K562 (cell line): ENCODE results near the gene NSUN3. TPM values are rescaled to one million over a fixed set of nuclear protein-coding genes. Genes with fewer than 3 reads are reported as not detected.

Experiments used
- ATAC-seq: fragments of 200-7000 bp; cut with Tn5 transposase; 3 replicates; pipeline ENCODE4 v1.9.1; 2020; ENCODE audit warnings: moderate library complexity
- BruUV-seq: library from RNA; stranded (reverse); fragments of 400-500 nt; replicated peaks from 2 replicates; lab custom pipeline; 2021; lab: Mats Ljungman, UMichigan
- CTCF ChIA-PET: fragments of 300-600 bp; formaldehyde crosslinking; extraction: SDS; loops from one replicate; lab custom pipeline; 2021; ENCODE audit warnings: low intra/inter-chr PET ratio; lab: Yijun Ruan, JAX
- POLR2A ChIA-PET: fragments of 300-600, 350-650 bp; sonication (Branson Sonifier 250); formaldehyde crosslinking; extraction: SDS; loops from one replicate; lab custom pipeline; 2021; ENCODE audit warnings: antibody characterized with exemption, inconsistent platforms; lab: Yijun Ruan, JAX
- DNase-seq, 4 experiments: peaks; one replicate each; pipeline versions ENCODE4 v3.0.0 to v3.0.0-alpha.2; 2011 to 2018; ENCODE audit warnings: low spot score in 3 of 4, mixed read lengths in 3 of 4; ENCODE audit errors: extremely low read depth in 1 of 4
- FAIRE-seq: peaks from 2 replicates; lab custom pipeline; 2011; peaks lifted over from hg19 to GRCh38; lab: Jason Lieb, UNC
- H2AFZ ChIP-seq: 2 replicates; pipeline ENCODE4 v1.6.0; 2011; ENCODE audit warnings: low read depth, low read length, control low read depth, inconsistent platforms
- H3K27ac ChIP-seq: fragments of 200-600 bp; 3 replicates; pipeline ENCODE4 v1.8.0; 2011; ENCODE audit warnings: low read depth, mild to moderate bottlenecking, control low read depth, inconsistent platforms, low read length, moderate library complexity, mixed read lengths; ENCODE audit errors: extremely low read depth
- H3K27me3 ChIP-seq, 2 experiments: fragments of 300-600 bp in 1 of 2; 2 replicates in 1 of 2; 3 replicates in 1 of 2; pipeline versions ENCODE4 v1.6.0 to v1.8.0; 2011; ENCODE audit warnings: inconsistent platforms in 2 of 2, low read length in 2 of 2, mild to moderate bottlenecking in 1 of 2, mixed read lengths in 1 of 2, moderate library complexity in 1 of 2; ENCODE audit not compliant: control insufficient read depth in 2 of 2, insufficient read depth in 2 of 2
- H3K36me3 ChIP-seq: fragments of 300-600 bp; 3 replicates; pipeline ENCODE4 v1.8.0; 2011; ENCODE audit warnings: mild to moderate bottlenecking, low read length, inconsistent platforms; ENCODE audit not compliant: control insufficient read depth, insufficient read depth
- H3K4me1 ChIP-seq, 2 experiments: fragments of 200-600 bp in 1 of 2; replicated peaks in 1 of 2; 2 replicates in 1 of 2; 3 replicates in 1 of 2; pipeline versions ENCODE4 v1.5.1 to v1.8.0; 2011; ENCODE audit warnings: inconsistent platforms in 2 of 2, low read length in 2 of 2, mild to moderate bottlenecking in 1 of 2, mixed read lengths in 1 of 2, moderate library complexity in 1 of 2; ENCODE audit not compliant: control insufficient read depth in 2 of 2, insufficient read depth in 2 of 2
- H3K4me2 ChIP-seq: 2 replicates; pipeline ENCODE4 v1.6.1; 2011; ENCODE audit warnings: low read length, control low read depth, inconsistent platforms, mixed read lengths; ENCODE audit not compliant: insufficient read depth
- H3K4me3 ChIP-seq: fragments of 200-600 bp; sonication (generic), shearing (Covaris generic); 2 replicates; pipeline ENCODE4 v1.5.1; 2016; ENCODE audit warnings: control low read depth, inconsistent platforms
- H3K79me2 ChIP-seq: fragments of 200-600 bp; 3 replicates; pipeline ENCODE4 v1.8.0; 2011; ENCODE audit warnings: low read length, inconsistent platforms; ENCODE audit not compliant: control insufficient read depth, insufficient read depth
- H3K9ac ChIP-seq, 2 experiments: 2 replicates each; pipeline versions ENCODE4 v1.6.0 to v1.6.1; 2011; ENCODE audit warnings: low read depth in 2 of 2, low read length in 2 of 2, control low read depth in 1 of 2, inconsistent platforms in 1 of 2, mild to moderate bottlenecking in 1 of 2, mixed read lengths in 1 of 2; ENCODE audit not compliant: insufficient read depth in 1 of 2
- H3K9me1 ChIP-seq: one replicate; pipeline ENCODE4 v1.6.0; 2011; ENCODE audit warnings: inconsistent platforms, mild to moderate bottlenecking, low read length, moderate library complexity; ENCODE audit not compliant: control insufficient read depth, insufficient read depth
- H3K9me3 ChIP-seq: replicated peaks from 2 replicates; pipeline ENCODE4 v1.5.1; 2011; ENCODE audit warnings: low read depth, low read length, inconsistent platforms; ENCODE audit not compliant: control insufficient read depth, insufficient read depth
- H4K20me1 ChIP-seq: replicated peaks from 2 replicates; pipeline ENCODE4 v1.6.1; 2011; ENCODE audit warnings: low read length, inconsistent platforms, mixed read lengths; ENCODE audit not compliant: control insufficient read depth, insufficient read depth
- CBX2 ChIP-seq: fragments of 200-600 bp; sonication (generic); IDR thresholded peaks from one replicate; pipeline ENCODE4 v1.6.1; 2012; ENCODE audit warnings: mild to moderate bottlenecking, low read length, inconsistent platforms; ENCODE audit not compliant: insufficient read depth, poor library complexity, severe bottlenecking
- GABPB2 ChIP-seq: fragments of 250-450 bp; sonication (Bioruptor Pico); conservative IDR thresholded peaks from 2 replicates; pipeline ENCODE4 v1.5.1; 2021; ENCODE audit warnings: mild to moderate bottlenecking
- ILK ChIP-seq: fragments of 450-650 bp; IDR thresholded peaks from 2 replicates; pipeline ENCODE4 v1.6.1; 2016; ENCODE audit warnings: missing genetic modification characterization, low read depth, mild to moderate bottlenecking, missing compliant biosample characterization, moderate library complexity, borderline replicate concordance
- RNF219 ChIP-seq: fragments of 250-450 bp; sonication (Bioruptor Pico); IDR thresholded peaks from 2 replicates; pipeline ENCODE4 v1.5.0; 2022; ENCODE audit warnings: mild to moderate bottlenecking
- ZBTB1 ChIP-seq: sonication (generic); formaldehyde crosslinking; IDR thresholded peaks from 2 replicates; pipeline ENCODE4 v1.8.1; 2023; ENCODE audit warnings: missing genetic modification reagents, low read depth, mild to moderate bottlenecking, borderline replicate concordance
- ZNF512 ChIP-seq: IDR thresholded peaks from 2 replicates; pipeline ENCODE4 v1.6.1; 2016; ENCODE audit warnings: missing genetic modification characterization, missing compliant biosample characterization
- in situ Hi-C: fragments of 300-500 bp; cut with MboI; formaldehyde crosslinking; loops from 4 replicates; pipeline ENCODE4 v1.15.0; 2018; ENCODE audit warnings: inconsistent platforms, mixed read lengths
- intact Hi-C: fragments of 100-400 bp; cut with micrococcal nuclease; formaldehyde crosslinking; loops from 2 replicates; pipeline ENCODE4 v1.14.2; 2022
- polyA plus RNA-seq, 8 experiments: library from polyadenylated mRNA; depleted of rRNA in 4 of 8; stranded (reverse) in 5 of 8; unstranded in 3 of 8; fragments of >200 nt; fragmentation: Nextera tagmentation in 2 of 8; fragmentation: Illumina TruSeq in 1 of 8; extraction: Ambion mirVana in 2 of 8; extraction: Trizol in 1 of 8; gene quantifications; 2 replicates each; pipeline versions ENCODE4 v1.2.1 to v1.2.3, GENCODE V29; 2011 to 2014; ENCODE audit warnings: inconsistent platforms in 1 of 8, missing spikeins in 1 of 8
- total RNA-seq, 7 experiments: library from RNA; depleted of rRNA in 6 of 7; stranded (reverse); fragments of >200 nt in 6 of 7; fragmentation: Illumina TruSeq in 2 of 7; extraction: Trizol in 2 of 7; gene quantifications; 2 replicates each; pipeline versions ENCODE4 v1.2.1 to v1.2.3, GENCODE V29; 2011 to 2021; ENCODE audit warnings: low replicate concordance in 1 of 7
- TF ChIP-seq, protein P1 (sequence below), 2 experiments: fragments of 450-650 bp; IDR thresholded peaks; 2 replicates each; pipeline ENCODE4 v1.6.1; 2016; ENCODE audit warnings: mild to moderate bottlenecking in 2 of 2, borderline replicate concordance in 1 of 2, low read depth in 1 of 2, moderate library complexity in 1 of 2

The NSUN3 gene
- total and polyA plus RNA-seq, 9 of the 15 experiments (the other 6 are each of a cell fraction or from before 2014, with no cell fraction given): 4.4 to 12.3 (median 7.6) TPM

DNA sequence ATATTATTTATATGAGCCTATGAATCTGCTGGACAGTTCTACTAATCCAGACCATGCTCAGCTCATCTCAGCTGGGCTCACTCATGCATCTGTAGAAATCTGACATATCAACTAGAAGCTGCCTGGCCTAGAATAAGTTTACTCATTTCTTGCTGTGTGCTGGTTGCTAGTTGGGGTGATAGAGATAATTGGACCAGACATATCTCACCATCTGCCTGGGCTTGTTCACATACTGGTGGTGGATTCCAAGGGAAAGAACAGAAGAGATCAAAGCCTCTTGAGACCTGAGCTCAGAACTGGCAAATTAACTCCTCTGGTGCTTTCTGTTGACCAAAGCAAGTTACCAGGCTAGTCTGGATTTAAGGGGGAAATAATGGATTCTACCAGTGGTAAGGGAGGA, 109.1 kb downstream of the NSUN3 start:
- no peak for TF ChIP-seq RNF219
- no peak for TF ChIP-seq ZBTB1 (CRISPR knock-in tag)
- TF ChIP-seq ZNF512 (tag): no peak
- TF ChIP-seq ILK (tag): no peak
- TF ChIP-seq CBX2: no peak
- TF ChIP-seq, protein P1, sequence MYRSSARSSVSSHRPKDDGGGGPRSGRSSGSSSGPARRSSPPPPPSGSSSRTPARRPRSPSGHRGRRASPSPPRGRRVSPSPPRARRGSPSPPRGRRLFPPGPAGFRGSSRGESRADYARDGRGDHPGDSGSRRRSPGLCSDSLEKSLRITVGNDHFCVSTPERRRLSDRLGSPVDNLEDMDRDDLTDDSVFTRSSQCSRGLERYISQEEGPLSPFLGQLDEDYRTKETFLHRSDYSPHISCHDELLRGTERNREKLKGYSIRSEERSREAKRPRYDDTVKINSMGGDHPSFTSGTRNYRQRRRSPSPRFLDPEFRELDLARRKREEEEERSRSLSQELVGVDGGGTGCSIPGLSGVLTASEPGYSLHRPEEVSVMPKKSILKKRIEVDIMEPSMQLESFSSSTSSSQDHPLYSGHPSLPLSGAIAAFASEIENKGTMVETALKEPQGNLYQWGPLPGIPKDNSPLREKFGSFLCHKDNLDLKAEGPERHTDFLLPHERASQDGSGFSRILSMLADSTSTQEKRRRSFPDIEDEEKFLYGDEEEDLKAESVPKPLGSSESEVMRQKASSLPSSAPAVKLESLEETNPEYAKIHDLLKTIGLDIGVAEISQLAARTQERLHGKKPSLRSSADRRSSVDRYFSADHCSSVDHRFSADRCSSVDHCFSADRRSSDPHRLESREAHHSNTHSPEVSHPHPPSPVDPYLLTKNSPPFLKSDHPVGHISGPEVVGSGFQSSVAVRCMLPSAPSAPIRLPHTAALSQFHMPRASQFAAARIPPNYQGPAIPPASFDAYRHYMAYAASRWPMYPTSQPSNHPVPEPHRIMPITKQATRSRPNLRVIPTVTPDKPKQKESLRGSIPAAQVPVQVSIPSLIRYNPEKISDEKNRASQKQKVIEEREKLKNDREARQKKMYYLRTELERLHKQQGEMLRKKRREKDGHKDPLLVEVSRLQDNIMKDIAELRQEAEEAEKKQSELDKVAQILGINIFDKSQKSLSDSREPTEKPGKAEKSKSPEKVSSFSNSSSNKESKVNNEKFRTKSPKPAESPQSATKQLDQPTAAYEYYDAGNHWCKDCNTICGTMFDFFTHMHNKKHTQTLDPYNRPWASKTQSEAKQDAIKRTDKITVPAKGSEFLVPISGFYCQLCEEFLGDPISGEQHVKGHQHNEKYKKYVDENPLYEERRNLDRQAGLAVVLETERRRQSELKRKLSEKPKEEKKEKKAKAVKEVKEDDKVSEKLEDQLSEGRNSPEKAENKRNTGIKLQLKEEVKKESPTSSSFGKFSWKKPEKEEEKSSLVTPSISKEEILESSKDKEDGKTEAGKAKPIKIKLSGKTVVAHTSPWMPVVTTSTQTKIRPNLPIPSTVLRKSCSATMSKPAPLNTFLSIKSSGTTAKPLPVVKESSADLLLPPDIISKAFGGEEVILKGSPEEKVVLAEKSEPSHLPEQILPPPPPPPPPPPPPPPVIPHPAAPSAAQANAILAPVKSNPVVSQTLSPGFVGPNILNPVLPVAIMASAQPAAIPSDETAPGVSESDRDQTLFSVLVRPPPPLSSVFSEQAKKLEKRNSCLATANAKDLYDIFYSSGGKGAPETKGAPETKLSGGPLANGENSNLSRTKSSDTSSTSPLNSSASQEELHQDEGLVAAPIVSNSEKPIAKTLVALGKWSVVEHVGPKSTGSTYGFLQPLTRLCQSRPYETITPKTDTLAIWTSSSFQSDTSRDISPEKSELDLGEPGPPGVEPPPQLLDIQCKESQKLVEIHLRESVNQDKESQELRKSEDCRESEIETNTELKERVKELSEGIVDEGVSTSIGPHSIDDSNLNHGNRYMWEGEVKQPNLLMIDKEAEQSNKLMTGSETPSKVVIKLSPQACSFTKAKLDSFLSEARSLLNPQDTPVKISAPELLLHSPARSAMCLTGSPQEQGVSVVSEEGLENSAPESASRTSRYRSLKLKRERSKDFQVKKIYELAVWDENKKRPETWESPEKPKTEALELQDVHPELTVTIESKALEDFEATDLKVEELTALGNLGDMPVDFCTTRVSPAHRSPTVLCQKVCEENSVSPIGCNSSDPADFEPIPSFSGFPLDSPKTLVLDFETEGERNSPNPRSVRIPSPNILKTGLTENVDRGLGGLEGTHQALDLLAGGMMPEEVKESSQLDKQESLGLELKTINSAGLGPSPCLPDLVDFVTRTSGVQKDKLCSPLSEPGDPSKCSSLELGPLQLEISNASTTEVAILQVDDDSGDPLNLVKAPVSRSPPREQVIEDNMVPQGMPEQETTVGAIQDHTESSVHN (IDR thresholded peaks at IDR 0.05; ENCODE audit: borderline replicate concordance in 1 of 2, low read depth in 1 of 2): no peak
- no peak for TF ChIP-seq GABPB2 (CRISPR knock-in tag)
- TF ChIP-seq, all 486 proteins: peak for 0
- H3K4me2 ChIP-seq: no peak overlapping the region
- no peaks in the 10 kb centered on the region for H3K4me1 ChIP-seq
- no peak overlapping the region for H3K4me3 ChIP-seq
- H3K9me1 ChIP-seq: no peaks in the 10 kb centered on the region
- no peak overlapping the region for H3K27ac ChIP-seq
- intact Hi-C loops: no loop called here
- no peaks in the 10 kb centered on the region for H3K9me3 ChIP-seq
- DNase-seq (no peak), ATAC-seq (no peak), FAIRE-seq (no peak)
- CTCF ChIA-PET: no interaction called here
- H2AFZ ChIP-seq: no peak overlapping the region
- H3K79me2 ChIP-seq: no peaks in the 10 kb centered on the region
- no peaks in the 10 kb centered on the region; a peak in 1 of 5 replicates for H3K27me3 ChIP-seq
- H4K20me1 ChIP-seq: no peaks in the 10 kb centered on the region
- BruUV-seq: no TSS peak
- POLR2A ChIA-PET: no interaction called here
- H3K36me3 ChIP-seq: no peaks in the 10 kb centered on the region
- in situ Hi-C loops: no loop called here
- no peak overlapping the region for H3K9ac ChIP-seq
